SK-N-SH (cell line): ENCODE data around the gene CD46. TPM values are rescaled to one million over a fixed set of nuclear protein-coding genes. Genes with fewer than 3 reads are reported as not detected.

Source experiments
- CTCF ChIA-PET: fragments of 300-600, 350-600 bp; formaldehyde crosslinking; extraction: SDS; loops from one replicate; lab custom pipeline; 2021; lab: Yijun Ruan, JAX
- POLR2A ChIA-PET: fragments of 350-600 bp; sonication (Branson Sonifier 250); formaldehyde crosslinking; extraction: SDS; loops from one replicate; lab custom pipeline; 2020; ENCODE audit warnings: antibody characterized with exemption, inconsistent platforms; lab: Yijun Ruan, JAX
- DNase-seq: peaks from one replicate; pipeline ENCODE4 v3.0.0; 2012
- H2AFZ ChIP-seq: fragments of 200-600 bp; sonication (generic); 2 replicates; pipeline ENCODE4 v1.8.1; 2016; ENCODE audit warnings: antibody characterized with exemption, mild to moderate bottlenecking, low read depth
- H3F3A ChIP-seq: fragments of 200-600 bp; sonication (generic); replicated peaks from 2 replicates; pipeline ENCODE3; 2016; ENCODE audit warnings: antibody characterized with exemption, mild to moderate bottlenecking; ENCODE audit not compliant: insufficient read depth
- H3K27ac ChIP-seq, 2 experiments: fragments of 200-500 bp in 1 of 2; fragments of 200-600 bp in 1 of 2; sonication (Bioruptor generic) in 1 of 2; sonication (generic), shearing (Covaris generic) in 1 of 2; 2 replicates each; pipeline versions ENCODE4 v1.5.1 to v1.6.1; 2014 to 2016; ENCODE audit warnings: low read depth in 2 of 2, inconsistent platforms in 1 of 2, low read length in 1 of 2, mild to moderate bottlenecking in 1 of 2, mixed read lengths in 1 of 2
- H3K27me3 ChIP-seq: fragments of 200-600 bp; sonication (generic), shearing (Covaris generic); 2 replicates; pipeline ENCODE4 v1.6.1; 2016; ENCODE audit warnings: mixed run types; ENCODE audit not compliant: insufficient read depth
- H3K36me3 ChIP-seq, 2 experiments: fragments of 200-500 bp in 1 of 2; fragments of 200-600 bp in 1 of 2; sonication (Bioruptor generic) in 1 of 2; sonication (generic) in 1 of 2; replicated peaks in 1 of 2; 2 replicates each; pipeline versions ENCODE3 to v1.5.1; 2014 to 2016; ENCODE audit warnings: low read length in 1 of 2, mild to moderate bottlenecking in 1 of 2; ENCODE audit not compliant: insufficient read depth in 2 of 2, control insufficient read depth in 1 of 2
- H3K4me1 ChIP-seq, 2 experiments: fragments of 200-500 bp in 1 of 2; fragments of 200-600 bp in 1 of 2; sonication (Bioruptor generic) in 1 of 2; sonication (generic), shearing (Covaris generic) in 1 of 2; 2 replicates each; pipeline versions ENCODE4 v1.5.1 to v1.6.1; 2014 to 2016; ENCODE audit warnings: low read depth in 1 of 2, low read length in 1 of 2, mixed run types in 1 of 2; ENCODE audit not compliant: insufficient read depth in 2 of 2, control insufficient read depth in 1 of 2
- H3K4me2 ChIP-seq: fragments of 200-600 bp; sonication (generic), shearing (Covaris generic); 2 replicates; pipeline ENCODE4 v1.6.1; 2017; ENCODE audit warnings: mixed run types
- H3K4me3 ChIP-seq, 2 experiments: fragments of 200-500 bp in 1 of 2; fragments of 200-600 bp in 1 of 2; sonication (Bioruptor generic) in 1 of 2; sonication (generic), shearing (Covaris generic) in 1 of 2; 2 replicates each; pipeline versions ENCODE4 v1.5.1 to v1.8.1; 2014 to 2016; ENCODE audit warnings: low read depth in 2 of 2, inconsistent platforms in 1 of 2, low read length in 1 of 2, mild to moderate bottlenecking in 1 of 2, mixed read lengths in 1 of 2, moderate library complexity in 1 of 2
- H3K79me2 ChIP-seq: fragments of 200-600 bp; sonication (generic); 2 replicates; pipeline ENCODE4 v1.8.1; 2017; ENCODE audit warnings: mild to moderate bottlenecking; ENCODE audit not compliant: insufficient read depth
- H3K9ac ChIP-seq: fragments of 200-600 bp; sonication (generic); 2 replicates; pipeline ENCODE4 v1.6.1; 2017; ENCODE audit warnings: mixed run types
- H3K9me2 ChIP-seq: fragments of 200-600 bp; sonication (generic); 2 replicates; pipeline ENCODE4 v1.6.1; 2017; ENCODE audit warnings: mixed run types
- H3K9me3 ChIP-seq: fragments of 200-600 bp; sonication (generic); 2 replicates; pipeline ENCODE4 v1.6.1; 2017; ENCODE audit warnings: mixed run types, mild to moderate bottlenecking, moderate library complexity
- H4K20me1 ChIP-seq: fragments of 200-600 bp; sonication (generic); 2 replicates; pipeline ENCODE4 v1.6.1; 2017; ENCODE audit warnings: mild to moderate bottlenecking, mixed run types; ENCODE audit not compliant: insufficient read depth
- CHD2 ChIP-seq: fragments of 150-350 bp; IDR thresholded peaks from 2 replicates; pipeline ENCODE4 v1.6.1; 2018; ENCODE audit warnings: low read length; ENCODE audit not compliant: partially characterized antibody
- ELF1 ChIP-seq: IDR thresholded peaks from 2 replicates; pipeline ENCODE4 v1.4.0; 2012
- EP300 ChIP-seq, 2 experiments: IDR thresholded peaks; 2 replicates each; pipeline versions ENCODE4 v1.4.0 to v1.6.1; 2012; ENCODE audit warnings: borderline replicate concordance in 1 of 2, low read depth in 1 of 2, low read length in 1 of 2
- FOSL2 ChIP-seq: IDR thresholded peaks from 2 replicates; pipeline ENCODE4 v1.4.0; 2012; ENCODE audit warnings: low read depth, mild to moderate bottlenecking, moderate library complexity, borderline replicate concordance
- FOXJ3 ChIP-seq: sonication (generic); formaldehyde crosslinking; IDR thresholded peaks from 2 replicates; pipeline ENCODE4 v1.5.1; 2020; ENCODE audit warnings: mild to moderate bottlenecking, missing genetic modification reagents
- FOXM1 ChIP-seq: IDR thresholded peaks from 2 replicates; pipeline ENCODE4 v1.4.0; 2012; ENCODE audit warnings: low read depth, mild to moderate bottlenecking
- GATA2 ChIP-seq: sonication (generic); formaldehyde crosslinking; IDR thresholded peaks from 2 replicates; pipeline ENCODE4 v1.5.0; 2020; ENCODE audit warnings: mild to moderate bottlenecking, missing genetic modification reagents
- MEF2A ChIP-seq: IDR thresholded peaks from 2 replicates; pipeline ENCODE4 v1.4.0; 2012; ENCODE audit warnings: low read depth, borderline replicate concordance
- NFIC ChIP-seq: IDR thresholded peaks from 2 replicates; pipeline ENCODE4 v1.4.0; 2012; ENCODE audit warnings: borderline replicate concordance
- NRF1 ChIP-seq: IDR thresholded peaks from 2 replicates; pipeline ENCODE4 v1.6.1; 2012; ENCODE audit warnings: low read depth, mild to moderate bottlenecking, low read length
- RAD21 ChIP-seq: IDR thresholded peaks from 2 replicates; pipeline ENCODE4 v1.6.1; 2012; ENCODE audit warnings: mild to moderate bottlenecking, low read length
- RCOR1 ChIP-seq: fragments of 150-350 bp; IDR thresholded peaks from 2 replicates; pipeline ENCODE4 v1.6.1; 2017; ENCODE audit warnings: antibody characterized with exemption, low read length
- REST ChIP-seq: IDR thresholded peaks from 2 replicates; pipeline ENCODE4 v1.6.1; 2012; ENCODE audit warnings: mild to moderate bottlenecking, low read depth, low read length, moderate library complexity
- TAF1 ChIP-seq: IDR thresholded peaks from 2 replicates; pipeline ENCODE4 v1.6.1; 2012; ENCODE audit warnings: low read depth, mild to moderate bottlenecking, low read length, moderate library complexity, borderline replicate concordance
- TCF12 ChIP-seq: IDR thresholded peaks from 2 replicates; pipeline ENCODE4 v1.4.0; 2012
- TEAD4 ChIP-seq: IDR thresholded peaks from 2 replicates; pipeline ENCODE4 v1.4.0; 2012; ENCODE audit warnings: mild to moderate bottlenecking, borderline replicate concordance; ENCODE audit not compliant: insufficient read depth
- USF1 ChIP-seq: IDR thresholded peaks from 2 replicates; pipeline ENCODE4 v1.4.0; 2012; ENCODE audit warnings: low read depth, borderline replicate concordance
- USF2 ChIP-seq: fragments of 150-350 bp; IDR thresholded peaks from 2 replicates; pipeline ENCODE4 v1.6.1; 2017; ENCODE audit warnings: antibody characterized with exemption, low read length, low read depth, borderline replicate concordance
- ZBTB33 ChIP-seq: IDR thresholded peaks from 2 replicates; pipeline ENCODE4 v1.4.0; 2012; ENCODE audit warnings: low read depth, borderline replicate concordance
- WGBS: methylation state at CpG from one replicate; pipeline ENCODE4 v1.1.6; 2017; ENCODE audit warnings: low lambda C conversion rate; 5-methylcytosine and 5-hydroxymethylcytosine counted together
- polyA plus RNA-seq, 3 experiments: library from polyadenylated mRNA; depleted of rRNA; stranded (reverse); fragments of >200 nt; gene quantifications; 2 replicates each; pipeline ENCODE4 v1.2.3, GENCODE V29; 2012

Gene CD46
- polyA plus RNA-seq, 1 of the 3 experiments (the other 2 are of a cell fraction), result 56.0 TPM

- TF ChIP-seq ZBTB33, result no peak
- no peak for TF ChIP-seq NRF1
- TF ChIP-seq FOXJ3 (CRISPR knock-in tag), result no peak
- no peak for TF ChIP-seq MEF2A
- peak; percentile 57; the same call in 1 of the 2 replicates for TF ChIP-seq FOSL2
- no peak for TF ChIP-seq CHD2
- no peak for TF ChIP-seq TAF1
- TF ChIP-seq USF2, result no peak
- no peak for TF ChIP-seq RCOR1
- TF ChIP-seq TEAD4, result no peak
- TF ChIP-seq, all 33 proteins: peak for 6
Observed at GRCh38 chr1:207805841-207806421, 54.1 kb downstream of the CD46 start (continued).

GRCh38 chr1:207806531-207807325 lies 54.9 kb downstream of the CD46 start:
- Histone ChIP-seq H3K4me3 (no peak overlapping the region), H2AFZ (no peak overlapping the region), H3K27me3 (no peaks in the 10 kb centered on the region), H3K9me3 (no peaks in the 10 kb centered on the region), H3K9ac (no peak overlapping the region), H3K4me2 (peak overlapping the region; percentile 45; the same call in 1 of the 2 replicates), H3K36me3 (peaks cover under 1 to 25% of the 10 kb centered on the region in 2 experiments), H3K9me2 (no peaks in the 10 kb centered on the region), H3K27ac (peak overlapping the region in 1 of 2 experiments; percentile 63; a peak in 2 of 4 replicates), H3F3A (no peaks in the 10 kb centered on the region), H4K20me1 (no peaks in the 10 kb centered on the region), H3K4me1 (peaks cover 0 to 7% of the 10 kb centered on the region in 2 experiments; a peak in 2 of 4 replicates), H3K79me2 (no peaks in the 10 kb centered on the region)
- ChIA-PET CTCF (interaction anchor here (1.5 kb wide), 1 partner anchor 9 kb away, joined by 11 read pairs; no protein-coding TSS in a partner anchor), POLR2A (interaction anchor here (0.6 kb wide), 1 partner anchor 271 kb away, joined by 3 read pairs; no protein-coding TSS in a partner anchor)
- WGBS, result 99% methylated on average over 7 of the region's 11 CpGs
- no peak for TF ChIP-seq EP300 (IDR thresholded peaks at IDR 0.05; ENCODE audit: borderline replicate concordance in 1 of 2, low read depth in 1 of 2, low read length in 1 of 2)
- no peak for TF ChIP-seq RAD21
- no peak for TF ChIP-seq FOSL2
- TF ChIP-seq REST, result no peak
- TF ChIP-seq MEF2A, result no peak
- TF ChIP-seq USF1, result no peak
- TF ChIP-seq ELF1, result no peak
- TF ChIP-seq FOXM1, result no peak
- TF ChIP-seq GATA2, result no peak
- TF ChIP-seq TAF1, result no peak
- TF ChIP-seq TCF12, result no peak
- no peak for TF ChIP-seq RCOR1
- no peak for TF ChIP-seq NFIC
- no peak for DNase-seq
